Gastroesophageal sphincter (tissue), 4 donors: ENCODE measurements around the gene CEMIP. TPM values are rescaled to one million over a fixed set of nuclear protein-coding genes. Genes with fewer than 3 reads are reported as not detected.

Experiments used
- ATAC-seq: fragments of 150-250 bp; one replicate; pipeline ENCODE4 v1.9.1; 2016; ENCODE audit warnings: mild to moderate bottlenecking, moderate library complexity
- H3K27ac ChIP-seq, 4 donors: fragments of 200-600 bp; sonication (generic) in 3 of 4; 1 replicate in 3 of 4; 2 replicates in 1 of 4; pipeline ENCODE4 v1.5.1; 2016 to 2019
- H3K27me3 ChIP-seq: fragments of 200-600 bp; sonication (generic); one replicate; pipeline ENCODE4 v1.5.1; 2019
- H3K36me3 ChIP-seq, 2 donors: fragments of 200-600 bp; sonication (generic); one replicate each; pipeline ENCODE4 v1.5.1; 2019; ENCODE audit warnings: control low read depth in 1 of 2
- H3K4me1 ChIP-seq, 3 donors: fragments of 200-600 bp; sonication (generic); 1 replicate in 2 of 3; 2 replicates in 1 of 3; pipeline ENCODE4 v1.5.1; 2016 to 2019; ENCODE audit warnings: control low read depth in 2 of 3
- H3K4me3 ChIP-seq, 2 donors: fragments of 200-600 bp; sonication (generic); one replicate each; pipeline ENCODE4 v1.5.1; 2019; ENCODE audit warnings: mild to moderate bottlenecking in 1 of 2, moderate library complexity in 1 of 2
- H3K9me3 ChIP-seq, 3 donors: fragments of 200-600 bp; sonication (generic); one replicate each; pipeline ENCODE4 v1.5.1; 2017 to 2019; ENCODE audit warnings: control low read depth in 2 of 3
- EP300 ChIP-seq: sonication (generic); formaldehyde crosslinking; IDR thresholded peaks from one replicate; pipeline ENCODE4 v1.6.1; 2017; ENCODE audit warnings: antibody characterized with exemption, mild to moderate bottlenecking
- POLR2A ChIP-seq, 2 donors: fragments of 450-650 bp; IDR thresholded peaks; one replicate each; pipeline ENCODE4 v1.6.1; 2017; ENCODE audit warnings: antibody characterized with exemption in 2 of 2, mild to moderate bottlenecking in 2 of 2, moderate library complexity in 1 of 2
- POLR2AphosphoS5 ChIP-seq: sonication (generic); formaldehyde crosslinking; IDR thresholded peaks from one replicate; pipeline ENCODE4 v1.6.1; 2017; ENCODE audit warnings: antibody characterized with exemption
- WGBS, 2 donors: methylation state at CpG; one replicate each; pipeline ENCODE4 v1.1.5; 2018; ENCODE audit warnings: low coverage in 1 of 2; 5-methylcytosine and 5-hydroxymethylcytosine counted together
- total RNA-seq, 4 donors: library from RNA; depleted of rRNA; stranded (reverse); fragments of >200 nt; gene quantifications; one replicate each; pipeline ENCODE4 v1.1.0, GENCODE V29; 2016
- TF ChIP-seq, protein P1 (sequence below), 4 experiments: fragments of 200-600 bp in 2 of 4; fragments of 450-650 bp in 2 of 4; sonication (generic) in 1 of 4; IDR thresholded peaks; one replicate each; pipeline ENCODE4 v1.5.1; 2017 to 2019; ENCODE audit warnings: antibody characterized with exemption in 4 of 4, mild to moderate bottlenecking in 2 of 4, moderate library complexity in 2 of 4

CEMIP gene
- total RNA-seq, 4 donors from 2014 or later, result 0.35 to 0.54 TPM; not detected in 2

DNA sequence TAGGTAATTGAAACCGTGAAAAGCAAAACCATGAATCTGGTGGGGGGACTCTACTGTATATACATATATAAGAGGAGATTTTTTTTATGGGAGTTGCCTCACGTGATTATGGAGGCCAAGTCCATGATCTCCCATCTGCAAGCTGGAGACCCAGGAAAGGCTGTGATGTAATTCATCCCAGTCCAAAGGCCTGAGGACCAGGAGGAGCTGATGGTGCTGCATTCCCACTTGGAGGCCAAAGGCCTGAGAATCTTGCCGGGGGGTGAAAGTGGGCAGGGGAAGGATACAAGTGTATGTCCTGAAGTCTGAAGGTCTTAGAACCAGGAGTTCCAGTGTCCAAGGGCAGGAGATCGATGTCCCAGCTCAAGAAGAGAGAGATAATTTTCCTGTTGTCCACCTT lies 37.1 kb upstream of the CEMIP start:
- 90 to 92% methylated on average over 4 of the region's 4 CpGs for WGBS, 2 donors
- peaks cover 0 to 32% (median 0%) of the 10 kb centered on the region in 3 donors for H3K4me1 ChIP-seq

DNA sequence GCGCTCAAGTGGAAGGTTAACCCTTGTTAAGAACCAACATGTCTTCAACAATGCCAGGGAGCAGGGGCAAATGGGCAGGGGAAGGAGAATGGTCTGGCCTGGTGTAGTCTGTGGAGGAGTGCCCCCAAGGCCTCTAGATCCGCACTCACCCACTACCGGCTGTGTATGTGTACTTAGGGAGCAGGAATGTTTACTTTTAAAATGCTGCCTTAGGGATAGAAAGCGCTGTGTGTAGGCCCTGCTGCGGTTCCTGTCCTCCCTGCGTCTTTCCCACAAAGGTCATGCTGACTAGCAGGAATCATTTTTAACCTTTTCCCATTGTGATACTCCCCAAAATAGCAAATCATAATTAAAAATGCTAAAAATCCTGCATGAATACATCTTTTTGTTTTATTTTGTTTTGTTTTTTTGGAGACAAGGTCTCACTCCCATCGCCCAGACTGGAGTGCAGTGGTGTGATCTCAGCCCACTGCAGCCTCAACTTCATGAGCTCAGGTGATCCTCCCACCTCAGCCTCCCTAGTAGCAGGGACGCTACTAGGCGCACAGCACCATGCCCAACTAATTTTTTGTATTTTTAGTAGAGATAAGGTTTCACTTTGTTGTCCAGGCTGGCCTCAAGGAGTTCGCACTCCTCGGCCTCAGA lies 35.9 kb upstream of the CEMIP start:
- no peak for ATAC-seq
- peaks cover 0 to 26% (median 0%) of the 10 kb centered on the region in 3 donors for H3K4me1 ChIP-seq
- no peak overlapping the region for H3K4me3 ChIP-seq
- TF ChIP-seq POLR2AphosphoS5 (no peak), EP300 (no peak), POLR2A (IDR thresholded peaks at IDR 0.05) (no peak)
- TF ChIP-seq, protein P1, sequence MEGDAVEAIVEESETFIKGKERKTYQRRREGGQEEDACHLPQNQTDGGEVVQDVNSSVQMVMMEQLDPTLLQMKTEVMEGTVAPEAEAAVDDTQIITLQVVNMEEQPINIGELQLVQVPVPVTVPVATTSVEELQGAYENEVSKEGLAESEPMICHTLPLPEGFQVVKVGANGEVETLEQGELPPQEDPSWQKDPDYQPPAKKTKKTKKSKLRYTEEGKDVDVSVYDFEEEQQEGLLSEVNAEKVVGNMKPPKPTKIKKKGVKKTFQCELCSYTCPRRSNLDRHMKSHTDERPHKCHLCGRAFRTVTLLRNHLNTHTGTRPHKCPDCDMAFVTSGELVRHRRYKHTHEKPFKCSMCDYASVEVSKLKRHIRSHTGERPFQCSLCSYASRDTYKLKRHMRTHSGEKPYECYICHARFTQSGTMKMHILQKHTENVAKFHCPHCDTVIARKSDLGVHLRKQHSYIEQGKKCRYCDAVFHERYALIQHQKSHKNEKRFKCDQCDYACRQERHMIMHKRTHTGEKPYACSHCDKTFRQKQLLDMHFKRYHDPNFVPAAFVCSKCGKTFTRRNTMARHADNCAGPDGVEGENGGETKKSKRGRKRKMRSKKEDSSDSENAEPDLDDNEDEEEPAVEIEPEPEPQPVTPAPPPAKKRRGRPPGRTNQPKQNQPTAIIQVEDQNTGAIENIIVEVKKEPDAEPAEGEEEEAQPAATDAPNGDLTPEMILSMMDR (IDR thresholded peaks at IDR 0.05), result no peak
- H3K36me3 ChIP-seq, result no peaks in the 10 kb centered on the region
- peaks cover 0 to 5% (median 0%) of the 10 kb centered on the region in 3 donors for H3K9me3 ChIP-seq
- no peaks in the 10 kb centered on the region for H3K27me3 ChIP-seq
- 88 to 96% methylated on average over 8 to 11 of the region's 11 CpGs for WGBS, 2 donors
- no peak overlapping the region for H3K27ac ChIP-seq

More for the DNA sequence above, 37.1 kb upstream of the CEMIP start:
- no peak for TF ChIP-seq POLR2A (IDR thresholded peaks at IDR 0.05)
- ATAC-seq, result no peak
- Histone ChIP-seq H3K36me3 (no peaks in the 10 kb centered on the region), H3K27ac (no peak overlapping the region), H3K4me3 (no peak overlapping the region), H3K27me3 (no peaks in the 10 kb centered on the region), H3K9me3 (peaks cover 0 to 5% (median 0%) of the 10 kb centered on the region in 3 donors)

DNA sequence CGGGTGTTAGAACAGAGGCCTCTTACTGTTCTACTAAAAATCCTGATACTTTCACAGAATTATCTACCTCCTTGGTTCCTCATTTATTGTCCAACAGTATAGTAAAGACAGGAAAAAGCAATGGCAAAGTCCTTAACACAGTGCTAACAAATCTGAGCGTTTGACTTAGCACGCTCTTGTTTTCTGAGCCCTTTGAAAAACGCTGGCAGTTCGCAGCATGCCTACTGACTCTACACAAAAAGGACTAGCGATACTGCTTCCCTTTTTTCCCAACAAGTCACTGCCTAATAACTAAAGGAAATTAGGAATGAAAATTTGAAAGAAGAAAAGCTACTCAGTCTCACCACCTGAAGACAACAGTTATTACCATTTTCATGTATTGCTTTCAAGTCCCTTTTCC lies 34.8 kb upstream of the CEMIP start:
- peaks cover 0 to 26% (median 0%) of the 10 kb centered on the region in 3 donors for H3K4me1 ChIP-seq
- H3K27me3 ChIP-seq, result no peaks in the 10 kb centered on the region
- H3K9me3 ChIP-seq, result no peaks in the 10 kb centered on the region
- H3K4me3 ChIP-seq, result no peak overlapping the region
- ATAC-seq, result no peak
- peak overlapping the region in 2 of 4 donors; percentile 25 to 30 for H3K27ac ChIP-seq
- H3K36me3 ChIP-seq, result peaks cover 0 to under 1% of the 10 kb centered on the region in 2 donors
- WGBS, 2 donors, result 58 to 68% methylated on average over 6 of the region's 6 CpGs
- TF ChIP-seq POLR2A (IDR thresholded peaks at IDR 0.05), result no peak
- TF ChIP-seq, protein P1 (IDR thresholded peaks at IDR 0.05), result no peak
- no peak for TF ChIP-seq EP300
- TF ChIP-seq POLR2AphosphoS5, result no peak

DNA sequence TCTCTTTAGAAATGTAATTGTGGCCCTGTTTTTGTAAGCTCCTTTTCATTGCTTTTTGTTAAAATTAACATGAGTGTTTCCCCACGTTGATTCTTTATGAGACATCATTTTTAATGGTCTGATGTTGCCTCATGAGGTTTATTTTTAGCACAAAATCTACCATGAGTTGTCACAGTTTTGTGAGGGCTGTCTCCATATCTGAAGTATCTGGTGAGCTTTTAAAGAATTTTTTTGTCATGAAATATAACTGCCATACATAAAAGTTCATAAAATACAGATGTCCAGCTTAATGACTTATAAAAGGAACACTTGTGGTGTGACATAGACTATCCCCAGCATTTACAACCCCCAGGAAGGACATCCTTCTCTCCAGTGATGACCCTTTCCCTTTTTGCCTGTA lies 34.3 kb upstream of the CEMIP start:
- 9 to 21% methylated on average over 1 of the region's 1 CpG for WGBS, 2 donors
- Histone ChIP-seq H3K4me3 (no peak overlapping the region), H3K9me3 (no peaks in the 10 kb centered on the region), H3K4me1 (peaks cover 0 to 26% (median 0%) of the 10 kb centered on the region in 3 donors), H3K36me3 (peaks cover 0 to 5% of the 10 kb centered on the region in 2 donors), H3K27me3 (no peaks in the 10 kb centered on the region), H3K27ac (peak overlapping the region in 2 of 4 donors; percentile 25 to 30)
- ATAC-seq, result no peak
- TF ChIP-seq, protein P1 (IDR thresholded peaks at IDR 0.05), result no peak
- TF ChIP-seq EP300, result no peak
- TF ChIP-seq POLR2AphosphoS5, result no peak
- TF ChIP-seq POLR2A (IDR thresholded peaks at IDR 0.05), result no peak

DNA sequence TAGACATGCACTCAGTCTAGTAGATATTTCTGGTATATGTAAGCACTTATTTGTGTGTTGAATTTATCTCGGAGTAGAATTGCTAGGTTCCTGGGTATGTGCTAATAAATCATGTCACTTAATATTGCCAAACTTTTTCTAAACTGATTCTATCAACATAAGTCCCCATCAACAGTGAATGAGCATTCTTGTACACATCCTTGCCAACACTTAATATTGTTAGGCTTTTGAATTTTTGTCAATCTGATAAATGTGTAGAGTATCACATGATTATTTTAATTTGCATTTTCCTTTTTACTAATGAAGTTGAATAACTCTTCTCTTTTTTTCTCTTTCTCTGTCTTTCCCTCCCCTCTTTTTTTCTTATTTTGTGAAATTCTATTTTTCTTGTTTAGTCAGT lies 33.3 kb upstream of the CEMIP start:
- H3K27ac ChIP-seq, result no peak overlapping the region
- H3K4me3 ChIP-seq, result no peak overlapping the region
- ATAC-seq, result no peak
- WGBS, 2 donors, result 55 to 79% methylated on average over 1 of the region's 1 CpG
- TF ChIP-seq EP300, result no peak
- TF ChIP-seq, protein P1 (IDR thresholded peaks at IDR 0.05), result no peak
- TF ChIP-seq POLR2A (IDR thresholded peaks at IDR 0.05), result no peak
- TF ChIP-seq POLR2AphosphoS5, result no peak
- H3K36me3 ChIP-seq, result peaks cover 0 to 15% of the 10 kb centered on the region in 2 donors
- H3K9me3 ChIP-seq, result no peaks in the 10 kb centered on the region
- peaks cover 0 to 26% (median 0%) of the 10 kb centered on the region in 3 donors for H3K4me1 ChIP-seq
- no peaks in the 10 kb centered on the region for H3K27me3 ChIP-seq
